ENCODE measurements around the gene ANAPC2.
A peak's percentile ranks its signal among the peaks of the same experiment; 100 is the strongest.

DNA sequence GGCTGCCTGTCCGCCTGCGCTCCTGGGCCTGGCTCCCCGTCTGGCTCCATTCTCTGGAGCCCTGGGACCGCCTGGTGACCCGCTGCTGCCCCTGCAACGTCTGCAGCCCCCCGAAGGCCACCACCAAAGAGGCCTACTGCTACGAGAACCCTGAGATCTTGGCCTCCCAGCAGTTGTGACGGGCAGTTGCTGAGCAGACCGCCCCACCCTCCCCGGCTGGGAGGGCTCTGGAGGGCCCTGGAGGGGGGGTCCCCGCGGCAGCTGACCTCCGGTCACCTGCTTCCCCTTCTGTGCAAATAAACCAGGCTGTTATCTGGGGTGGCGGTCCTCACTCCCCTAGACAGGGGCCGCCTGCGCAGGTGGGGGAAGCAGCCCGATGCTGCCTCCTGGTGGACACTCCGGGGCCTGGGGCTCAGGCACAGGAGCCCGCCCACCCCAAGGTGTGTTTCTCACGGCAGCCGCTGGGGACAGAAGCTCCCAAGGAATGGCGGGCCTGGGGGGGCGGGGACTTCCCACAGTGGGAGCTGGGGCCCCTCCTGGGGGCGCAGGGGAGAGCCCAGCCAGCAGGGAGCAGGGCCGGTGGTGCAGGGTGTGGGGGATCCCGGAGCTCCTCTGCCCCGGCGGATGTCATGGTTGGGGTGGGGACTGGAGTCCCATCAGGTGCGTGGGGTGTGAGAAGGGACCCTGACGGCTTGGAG lies 48.0 kb upstream of the ANAPC2 start:
- TF ChIP-seq, protein P1, sequence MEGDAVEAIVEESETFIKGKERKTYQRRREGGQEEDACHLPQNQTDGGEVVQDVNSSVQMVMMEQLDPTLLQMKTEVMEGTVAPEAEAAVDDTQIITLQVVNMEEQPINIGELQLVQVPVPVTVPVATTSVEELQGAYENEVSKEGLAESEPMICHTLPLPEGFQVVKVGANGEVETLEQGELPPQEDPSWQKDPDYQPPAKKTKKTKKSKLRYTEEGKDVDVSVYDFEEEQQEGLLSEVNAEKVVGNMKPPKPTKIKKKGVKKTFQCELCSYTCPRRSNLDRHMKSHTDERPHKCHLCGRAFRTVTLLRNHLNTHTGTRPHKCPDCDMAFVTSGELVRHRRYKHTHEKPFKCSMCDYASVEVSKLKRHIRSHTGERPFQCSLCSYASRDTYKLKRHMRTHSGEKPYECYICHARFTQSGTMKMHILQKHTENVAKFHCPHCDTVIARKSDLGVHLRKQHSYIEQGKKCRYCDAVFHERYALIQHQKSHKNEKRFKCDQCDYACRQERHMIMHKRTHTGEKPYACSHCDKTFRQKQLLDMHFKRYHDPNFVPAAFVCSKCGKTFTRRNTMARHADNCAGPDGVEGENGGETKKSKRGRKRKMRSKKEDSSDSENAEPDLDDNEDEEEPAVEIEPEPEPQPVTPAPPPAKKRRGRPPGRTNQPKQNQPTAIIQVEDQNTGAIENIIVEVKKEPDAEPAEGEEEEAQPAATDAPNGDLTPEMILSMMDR (IDR thresholded peaks at IDR 0.05), result peak; percentile 97
- TF ChIP-seq, protein P2, sequence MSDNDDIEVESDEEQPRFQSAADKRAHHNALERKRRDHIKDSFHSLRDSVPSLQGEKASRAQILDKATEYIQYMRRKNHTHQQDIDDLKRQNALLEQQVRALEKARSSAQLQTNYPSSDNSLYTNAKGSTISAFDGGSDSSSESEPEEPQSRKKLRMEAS (IDR thresholded peaks at IDR 0.05), result peak; percentile 54
- TF ChIP-seq POLR2AphosphoS2 (conservative IDR thresholded peaks at IDR 0.05; ENCODE audit: low read length) (no peak), HDAC2 (IDR thresholded peaks at IDR 0.05) (no peak), POLR2A (IDR thresholded peaks at IDR 0.05; ENCODE audit: low read length) (no peak)
